Stimulated activated CD8-positive, alpha-beta memory T cell treated with anti-CD3 and anti-CD28 coated beads, Interleukin-4, amount 100 ng/mL, for 24 hours (primary cell): ENCODE data around the gene RANBP1.
A peak's percentile ranks its signal among the peaks of the same experiment; 100 is the strongest.
"Not testable (repeated sequence)": the region's sequence is repeated elsewhere in the genome, so short reads cannot be mapped to it uniquely, and the experiment has no call there.

Experiments
- DNase-seq: peaks from one replicate; pipeline ENCODE4 v3.0.0-alpha.2; 2020; ENCODE audit warnings: low read depth

The RANBP1 gene

GRCh38 chr22:20154602-20155187 lies 38.8 kb downstream of the RANBP1 start:
- no peak for DNase-seq

- no peak for DNase-seq
These were observed 39.6 kb downstream of the RANBP1 start for GRCh38 chr22:20155330-20156041.

- DNase-seq, result no peak
These were observed 40.1 kb downstream of the RANBP1 start for GRCh38 chr22:20156042-20156389.

GRCh38 chr22:20156611-20157429 lies 40.9 kb downstream of the RANBP1 start:
- DNase-seq, result peak; percentile 85

GRCh38 chr22:20157430-20158183 lies 41.7 kb downstream of the RANBP1 start:
- no peak for DNase-seq

- DNase-seq, result no peak
These were observed 42.6 kb downstream of the RANBP1 start for GRCh38 chr22:20158391-20159036.

- no peak for DNase-seq
These were observed 43.2 kb downstream of the RANBP1 start for GRCh38 chr22:20159076-20159475.

- DNase-seq, result not testable (repeated sequence)
These were observed 43.6 kb downstream of the RANBP1 start for GRCh38 chr22:20159531-20159930.

- no peak for DNase-seq
These were observed 44.1 kb downstream of the RANBP1 start for GRCh38 chr22:20160041-20160440.

- DNase-seq, result no peak
These were observed 49.0 kb downstream of the RANBP1 start for GRCh38 chr22:20164863-20165262.

- DNase-seq, result no peak
These were observed 49.5 kb downstream of the RANBP1 start for GRCh38 chr22:20165421-20165820.

GRCh38 chr22:20165913-20166312 lies 50.0 kb downstream of the RANBP1 start:
- DNase-seq, result no peak

- DNase-seq, result no peak
These were observed 50.8 kb downstream of the RANBP1 start for GRCh38 chr22:20166703-20167102.

- no peak for DNase-seq
These were observed 51.9 kb downstream of the RANBP1 start for GRCh38 chr22:20167643-20168322.

- no peak for DNase-seq
These were observed 53.4 kb downstream of the RANBP1 start for GRCh38 chr22:20169253-20169822.

GRCh38 chr22:20170170-20170569 lies 54.3 kb downstream of the RANBP1 start:
- DNase-seq, result no peak

GRCh38 chr22:20171288-20172140 lies 55.6 kb downstream of the RANBP1 start:
- no peak for DNase-seq

- no peak for DNase-seq
These were observed 56.3 kb downstream of the RANBP1 start for GRCh38 chr22:20172141-20172613.

- DNase-seq, result no peak
These were observed 57.3 kb downstream of the RANBP1 start for GRCh38 chr22:20173246-20173645.

GRCh38 chr22:20173772-20174171 lies 57.9 kb downstream of the RANBP1 start:
- DNase-seq, result no peak
